Measurements from ENCODE around the gene ARL6. TPM values are rescaled to one million over a fixed set of nuclear protein-coding genes. Genes with fewer than 3 reads are reported as not detected.
A peak's percentile ranks its signal among the peaks of the same experiment; 100 is the strongest.

ARL6 gene
- total RNA-seq, 4 donors from 2014 or later, result 1.2 to 4.3 (median 3.2) TPM

DNA sequence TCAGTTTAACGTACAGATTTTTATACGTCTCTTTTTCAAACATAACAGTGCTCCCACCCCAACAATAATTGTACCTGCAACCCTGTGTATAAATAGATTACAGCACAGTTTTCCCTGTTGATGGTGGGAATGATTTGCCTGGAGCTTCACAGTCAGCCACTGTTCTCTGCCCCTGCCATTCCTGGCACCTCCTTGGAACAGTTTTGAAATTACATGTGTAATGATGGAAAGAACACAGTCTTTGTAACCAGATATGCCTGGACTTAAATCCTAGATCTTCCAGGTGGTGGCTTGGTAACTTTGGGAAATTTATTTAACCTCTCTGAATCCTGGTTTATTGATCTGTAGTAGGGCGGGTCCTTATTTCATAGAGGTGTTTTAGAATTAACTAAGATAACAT, 84.2 kb downstream of the ARL6 start:
- no peak for DNase-seq
- TF ChIP-seq, protein P1, sequence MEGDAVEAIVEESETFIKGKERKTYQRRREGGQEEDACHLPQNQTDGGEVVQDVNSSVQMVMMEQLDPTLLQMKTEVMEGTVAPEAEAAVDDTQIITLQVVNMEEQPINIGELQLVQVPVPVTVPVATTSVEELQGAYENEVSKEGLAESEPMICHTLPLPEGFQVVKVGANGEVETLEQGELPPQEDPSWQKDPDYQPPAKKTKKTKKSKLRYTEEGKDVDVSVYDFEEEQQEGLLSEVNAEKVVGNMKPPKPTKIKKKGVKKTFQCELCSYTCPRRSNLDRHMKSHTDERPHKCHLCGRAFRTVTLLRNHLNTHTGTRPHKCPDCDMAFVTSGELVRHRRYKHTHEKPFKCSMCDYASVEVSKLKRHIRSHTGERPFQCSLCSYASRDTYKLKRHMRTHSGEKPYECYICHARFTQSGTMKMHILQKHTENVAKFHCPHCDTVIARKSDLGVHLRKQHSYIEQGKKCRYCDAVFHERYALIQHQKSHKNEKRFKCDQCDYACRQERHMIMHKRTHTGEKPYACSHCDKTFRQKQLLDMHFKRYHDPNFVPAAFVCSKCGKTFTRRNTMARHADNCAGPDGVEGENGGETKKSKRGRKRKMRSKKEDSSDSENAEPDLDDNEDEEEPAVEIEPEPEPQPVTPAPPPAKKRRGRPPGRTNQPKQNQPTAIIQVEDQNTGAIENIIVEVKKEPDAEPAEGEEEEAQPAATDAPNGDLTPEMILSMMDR (IDR thresholded peaks at IDR 0.05 in 4 of 5, conservative IDR thresholded peaks at IDR 0.05 in 1 of 5), result no peak
- TF ChIP-seq POLR2A (IDR thresholded peaks at IDR 0.05), result no peak
- intact Hi-C loops (cut with DNase I; ENCODE audit: low total_unique reads) (no loop called here), in situ Hi-C loops (cut with MboI; ENCODE audit: low sequenced_read_pairs in 4 of 4) (no loop called here)
- Histone ChIP-seq H3K4me3 (no peak overlapping the region), H3K9me3 (no peaks in the 10 kb centered on the region), H3K27ac (no peak overlapping the region), H3K36me3 (no peaks in the 10 kb centered on the region), H3K4me1 (peaks cover 10 to 13% of the 10 kb centered on the region in 2 donors), H3K27me3 (no peaks in the 10 kb centered on the region)
- ATAC-seq, result peak; percentile 68 to 85

Other genes starting within 250 kb of the ARL6 start
- 10 to 100 TPM; 23.0 to 47.3 (median 24.8) TPM for gene CRYBG3, start 57.3 kb downstream of the ARL6 start, total RNA-seq
- 10 to 100 TPM; 27.4 to 57.3 (median 49.6) TPM for gene RIOX2, start 207.7 kb downstream of the ARL6 start, total RNA-seq

Data from gastrocnemius medialis (tissue), 4 donors.